Neural progenitor cell (in vitro differentiated cells): ENCODE results near the gene FAM50A. TPM values are rescaled to one million over a fixed set of nuclear protein-coding genes. Genes with fewer than 3 reads are reported as not detected.

ENCODE experiments used
- DNase-seq: peaks from one replicate; pipeline ENCODE4 v3.0.0-alpha.2; 2016; ENCODE audit warnings: low spot score
- H2AFZ ChIP-seq: fragments of 200-600 bp; sonication (generic); replicated peaks from 2 replicates; pipeline ENCODE4 v1.6.1; 2016; ENCODE audit warnings: antibody characterized with exemption
- H3F3A ChIP-seq: fragments of 200-600 bp; sonication (generic); 2 replicates; pipeline ENCODE4 v1.6.1; 2016; ENCODE audit warnings: antibody characterized with exemption, low read depth
- H3K27ac ChIP-seq: fragments of 200-600 bp; sonication (generic); 2 replicates; pipeline ENCODE4 v1.5.1; 2016; ENCODE audit warnings: mild to moderate bottlenecking
- H3K27me3 ChIP-seq: fragments of 200-600 bp; sonication (generic); 2 replicates; pipeline ENCODE4 v1.6.1; 2016; ENCODE audit warnings: mild to moderate bottlenecking, moderate library complexity
- H3K36me3 ChIP-seq: fragments of 200-600 bp; sonication (generic); 2 replicates; pipeline ENCODE4 v1.5.1; 2016
- H3K4me1 ChIP-seq: fragments of 200-600 bp; sonication (generic); 2 replicates; pipeline ENCODE4 v1.6.1; 2016; ENCODE audit warnings: mixed run types
- H3K4me2 ChIP-seq: fragments of 200-600 bp; sonication (generic); 2 replicates; pipeline ENCODE4 v1.6.1; 2016
- H3K4me3 ChIP-seq: fragments of 200-600 bp; sonication (generic); 2 replicates; pipeline ENCODE4 v1.5.1; 2016
- H3K79me2 ChIP-seq: fragments of 200-600 bp; sonication (generic); 2 replicates; pipeline ENCODE4 v1.6.1; 2016; ENCODE audit warnings: low read depth
- H3K9ac ChIP-seq: fragments of 200-600 bp; sonication (generic); 2 replicates; pipeline ENCODE4 v1.6.1; 2016
- H3K9me3 ChIP-seq: fragments of 200-600 bp; sonication (generic); 2 replicates; pipeline ENCODE4 v1.5.1; 2016; ENCODE audit warnings: low read depth
- H4K20me1 ChIP-seq: fragments of 200-600 bp; sonication (generic); 2 replicates; pipeline ENCODE4 v1.6.1; 2016; ENCODE audit warnings: low read depth
- H3K27ac Mint-ChIP-seq: 3 replicates; pipeline ENCODE4 v1.8.0; 2021; ENCODE audit warnings: mixed read lengths
- H3K27me3 Mint-ChIP-seq: 2 replicates; pipeline ENCODE4 v1.8.0; 2022; ENCODE audit warnings: low read depth, mild to moderate bottlenecking, inconsistent platforms, moderate library complexity, mixed read lengths; ENCODE audit not compliant: insufficient read depth
- H3K36me3 Mint-ChIP-seq: 3 replicates; pipeline ENCODE4 v1.8.0; 2021; ENCODE audit warnings: mixed read lengths
- H3K4me1 Mint-ChIP-seq: 3 replicates; pipeline ENCODE4 v1.8.0; 2021; ENCODE audit warnings: mixed read lengths
- H3K4me3 Mint-ChIP-seq: 3 replicates; pipeline ENCODE4 v1.8.0; 2021; ENCODE audit warnings: mild to moderate bottlenecking, moderate library complexity, mixed read lengths
- H3K9me3 Mint-ChIP-seq: 3 replicates; pipeline ENCODE4 v1.8.0; 2020; ENCODE audit warnings: mixed read lengths
- CTCF ChIP-seq: fragments of 200-600 bp; sonication (generic); IDR thresholded peaks from 2 replicates; pipeline ENCODE4 v1.5.1; 2017; ENCODE audit warnings: antibody characterized with exemption, mild to moderate bottlenecking
- EZH2 ChIP-seq: fragments of 200-600 bp; sonication (generic); IDR thresholded peaks from 2 replicates; pipeline ENCODE4 v1.6.1; 2017; ENCODE audit warnings: antibody characterized with exemption, mild to moderate bottlenecking, moderate library complexity
- EZH2phosphoT487 ChIP-seq: fragments of 200-600 bp; sonication (generic); IDR thresholded peaks from 2 replicates; pipeline ENCODE4 v1.6.1; 2017; ENCODE audit warnings: antibody characterized with exemption
- total RNA-seq: library from RNA; depleted of rRNA; stranded (reverse); fragments of >200 nt; gene quantifications from 2 replicates; pipeline ENCODE4 v1.2.3, GENCODE V29; 2015; ENCODE audit warnings: low replicate concordance

Gene FAM50A
- total RNA-seq, 1 donor from 2014 or later, result 30.4 TPM

DNA sequence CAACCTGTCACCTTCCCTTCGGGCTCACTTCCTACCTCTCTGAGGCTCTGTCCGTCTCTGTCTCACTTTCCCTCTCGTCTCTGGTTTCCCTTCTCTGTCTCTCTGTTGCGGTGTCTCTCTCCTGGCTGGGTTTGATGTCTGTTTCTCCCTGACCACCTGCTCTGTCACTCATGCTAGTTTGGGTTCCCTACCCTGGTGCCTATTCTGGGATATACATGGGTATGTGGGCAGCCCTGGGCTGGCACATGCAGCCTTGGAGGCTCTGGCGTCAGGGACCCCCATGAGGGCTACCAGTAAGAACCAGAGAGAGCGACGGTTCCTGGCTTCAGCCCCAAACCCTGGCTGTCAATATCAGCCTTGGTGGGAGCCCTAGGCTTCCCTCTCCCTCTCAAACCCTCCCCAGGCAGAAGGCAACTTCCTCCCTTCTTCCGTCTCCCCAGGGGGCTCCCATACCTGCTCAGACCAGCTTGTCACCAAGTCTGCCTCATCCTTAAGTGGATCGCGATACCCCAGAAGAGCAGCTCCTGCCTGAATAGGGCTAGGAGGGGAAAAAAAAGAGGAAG is 35.2 kb upstream of the FAM50A start:
- peaks cover 18% of the 10 kb centered on the region for H3K9me3 Mint-ChIP-seq
- Histone ChIP-seq H3K36me3 (no peaks in the 10 kb centered on the region), H4K20me1 (no peaks in the 10 kb centered on the region), H3K9me3 (no peaks in the 10 kb centered on the region), H3K4me2 (peak overlapping the region; percentile 66), H3K27me3 (no peaks in the 10 kb centered on the region), H3F3A (peaks cover 18% of the 10 kb centered on the region), H3K4me3 (peak overlapping the region; percentile 20), H3K4me1 (no peaks in the 10 kb centered on the region), H3K9ac (no peak overlapping the region), H3K27ac (no peak overlapping the region), H2AFZ (no peak overlapping the region), H3K79me2 (peaks cover 8% of the 10 kb centered on the region)
- DNase-seq, result no peak
- H3K27ac Mint-ChIP-seq, result no peak overlapping the region
- TF ChIP-seq EZH2phosphoT487 (no peak), CTCF (no peak), EZH2 (no peak)
- peak overlapping the region; percentile 33 for H3K4me3 Mint-ChIP-seq
- peaks cover 6% of the 10 kb centered on the region for H3K27me3 Mint-ChIP-seq
- peaks cover 13% of the 10 kb centered on the region for H3K4me1 Mint-ChIP-seq
- H3K36me3 Mint-ChIP-seq, result peaks cover 1% of the 10 kb centered on the region

DNA sequence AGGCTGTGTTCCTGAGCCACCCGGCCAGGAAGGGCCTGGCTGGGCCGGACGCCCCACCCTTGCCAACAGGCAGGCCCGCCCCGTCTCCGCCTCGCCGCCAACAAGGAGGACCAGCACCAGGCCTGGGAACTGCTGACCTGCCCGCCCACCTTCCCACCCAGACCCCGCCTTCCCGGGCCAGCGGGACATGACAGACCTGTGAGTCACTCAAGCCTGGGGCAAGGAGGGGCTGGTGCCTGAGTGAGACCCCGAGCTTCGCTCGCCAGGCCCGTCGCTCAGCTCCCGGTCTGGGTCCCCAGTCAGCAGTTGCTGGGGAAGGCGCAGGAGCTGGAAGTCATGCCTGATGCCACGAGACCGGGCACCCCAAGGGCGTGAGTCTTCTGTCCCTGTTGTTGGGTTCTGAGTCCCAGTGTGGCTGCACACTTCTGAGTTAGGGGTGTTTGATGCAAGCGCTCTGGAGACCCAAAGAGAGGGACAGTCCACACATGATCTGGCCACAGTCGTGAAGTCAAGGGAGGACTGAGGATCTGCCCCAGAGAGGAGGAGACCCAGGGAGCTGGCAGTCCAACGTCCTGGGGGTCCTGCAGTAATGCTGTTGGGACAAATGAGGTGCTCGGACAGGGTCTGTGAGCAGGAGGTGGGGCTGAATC is 34.6 kb upstream of the FAM50A start, which contains the start of gene DNASE1L1:
Gene DNASE1L1, minus strand, starts transcription at position 33 of the 650 bp plus-strand sequence. CDS start 3,686 bp downstream, outside the sequence.
- H3K9me3 Mint-ChIP-seq, result peaks cover 19% of the 10 kb centered on the region
- peak; percentile 82 for DNase-seq
- H3K36me3 ChIP-seq, result no peaks in the 10 kb centered on the region
- no peak within 1 kb of the TSS for H3K27ac ChIP-seq
- H3K36me3 Mint-ChIP-seq, result peaks cover 3% of the 10 kb centered on the region
- H3K4me2 ChIP-seq, result peak within 1 kb of the TSS; percentile 66
- peaks cover 8% of the 10 kb centered on the region for H3K79me2 ChIP-seq
- no peaks in the 10 kb centered on the region for H3K9me3 ChIP-seq
- H3K9ac ChIP-seq, result no peak within 1 kb of the TSS
- no peaks in the 10 kb centered on the region for H3K27me3 Mint-ChIP-seq
- TF ChIP-seq EZH2phosphoT487, result no peak
- no peak for TF ChIP-seq CTCF
- TF ChIP-seq EZH2, result no peak
- no peak within 1 kb of the TSS for H2AFZ ChIP-seq
- peak within 1 kb of the TSS; percentile 72 for H3K4me3 Mint-ChIP-seq
- H3F3A ChIP-seq, result peaks cover 18% of the 10 kb centered on the region
- no peak within 1 kb of the TSS for H3K27ac Mint-ChIP-seq
- no peaks in the 10 kb centered on the region for H4K20me1 ChIP-seq
- H3K4me3 ChIP-seq, result peak within 1 kb of the TSS; percentile 20
- peaks cover 13% of the 10 kb centered on the region for H3K4me1 Mint-ChIP-seq
- no peaks in the 10 kb centered on the region for H3K27me3 ChIP-seq
- no peaks in the 10 kb centered on the region for H3K4me1 ChIP-seq

DNA sequence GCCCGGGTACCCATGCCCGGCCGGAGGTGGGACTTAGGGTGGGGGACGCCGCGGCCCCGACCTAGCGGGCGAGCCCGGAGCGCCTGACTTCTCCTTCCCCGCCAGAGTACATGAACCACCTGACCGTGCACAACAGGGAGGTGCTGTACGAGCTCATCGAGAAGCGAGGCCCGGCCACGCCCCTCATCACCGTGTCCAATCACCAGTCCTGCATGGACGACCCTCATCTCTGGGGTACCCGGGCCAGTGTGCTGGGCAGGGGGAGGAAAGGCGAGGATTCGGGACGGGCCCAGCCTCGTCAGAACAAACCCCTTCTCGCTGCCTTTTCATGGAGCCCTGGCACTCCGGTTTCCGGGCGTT is 32.0 kb upstream of the FAM50A start:
- Histone ChIP-seq H3F3A (peaks cover 18% of the 10 kb centered on the region), H3K9me3 (no peaks in the 10 kb centered on the region), H3K4me3 (peak overlapping the region; percentile 75), H3K27ac (no peak overlapping the region), H3K4me1 (no peaks in the 10 kb centered on the region), H3K79me2 (peaks cover 8% of the 10 kb centered on the region), H3K36me3 (no peaks in the 10 kb centered on the region), H3K27me3 (no peaks in the 10 kb centered on the region), H3K9ac (peak overlapping the region; percentile 32), H2AFZ (no peak overlapping the region), H3K4me2 (peak overlapping the region; percentile 82), H4K20me1 (no peaks in the 10 kb centered on the region)
- Mint-ChIP-seq H3K4me1 (peaks cover 13% of the 10 kb centered on the region), H3K27ac (no peak overlapping the region), H3K4me3 (peak overlapping the region; percentile 84), H3K36me3 (peaks cover 7% of the 10 kb centered on the region), H3K9me3 (peaks cover 20% of the 10 kb centered on the region), H3K27me3 (peaks cover 2% of the 10 kb centered on the region)
- TF ChIP-seq EZH2phosphoT487 (no peak), CTCF (no peak), EZH2 (no peak)
- DNase-seq, result peak; percentile 80
